ENCODE data around the gene GSN.

Gene GSN

DNA sequence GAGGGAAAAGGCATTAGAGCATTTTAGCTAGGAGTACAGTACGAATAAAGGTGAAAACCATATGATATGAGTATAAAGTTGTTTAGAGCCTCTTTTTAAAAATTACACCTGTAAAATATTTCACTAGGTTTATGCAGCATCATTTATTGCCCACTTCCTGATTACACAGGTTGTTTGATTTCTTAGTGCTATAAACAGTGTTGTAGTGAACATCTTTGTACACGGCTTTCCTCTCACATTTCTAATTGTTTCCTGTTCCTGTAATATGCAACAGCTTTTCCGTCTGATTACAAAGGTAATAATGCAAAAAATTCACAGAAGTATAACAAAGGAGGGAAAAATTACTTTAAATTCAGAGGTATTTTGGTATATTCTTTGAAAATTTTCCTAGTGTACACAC lies 89.0 kb downstream of the GSN start:
- no peak for DNase-seq

- no peak for DNase-seq
Measured at GRCh38 chr9:121358751-121359150, 90.8 kb downstream of the GSN start.

DNA sequence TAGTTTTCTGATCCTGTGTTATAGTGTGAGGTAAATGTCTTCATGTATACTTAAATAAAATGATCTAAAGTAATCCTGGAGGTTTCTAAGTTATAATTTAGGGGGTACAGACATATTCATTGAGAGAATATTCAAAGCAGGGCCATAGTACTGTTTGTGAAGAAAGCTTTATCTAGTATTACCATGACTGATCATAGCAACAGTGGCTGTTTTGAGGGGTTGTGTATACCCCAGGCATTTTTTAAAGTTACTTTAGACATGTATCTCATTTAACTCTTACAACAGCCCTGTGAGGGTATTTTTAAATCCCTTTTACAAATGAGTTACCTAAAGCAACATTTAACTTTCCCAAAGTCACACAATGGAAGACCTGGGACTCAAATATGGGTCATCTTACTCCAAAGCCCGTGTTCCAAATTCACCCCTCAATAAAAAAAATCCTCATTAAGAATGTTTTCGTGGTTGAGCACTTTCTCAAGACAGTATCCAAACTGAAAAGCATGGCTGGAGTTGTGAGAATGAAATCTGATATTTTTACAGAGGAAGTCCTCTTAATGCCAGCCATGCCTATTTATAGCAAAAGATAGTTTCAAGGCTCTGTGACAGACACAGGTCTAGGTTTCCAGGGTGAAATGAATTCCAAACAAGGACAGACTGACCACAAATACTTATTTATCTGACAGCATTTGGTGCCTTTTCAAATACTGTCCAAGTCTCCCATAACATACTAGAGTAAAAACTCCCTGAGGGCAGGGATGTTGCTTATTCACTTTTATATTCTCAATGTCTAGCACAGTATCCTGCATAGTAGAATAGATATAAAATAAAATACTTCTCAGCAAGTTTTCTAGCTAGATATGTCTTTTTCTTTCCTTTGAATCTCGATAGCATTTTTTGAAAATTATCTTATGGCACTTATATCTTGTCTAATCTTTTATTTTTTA lies 91.7 kb downstream of the GSN start:
- DNase-seq, result no peak

DNA sequence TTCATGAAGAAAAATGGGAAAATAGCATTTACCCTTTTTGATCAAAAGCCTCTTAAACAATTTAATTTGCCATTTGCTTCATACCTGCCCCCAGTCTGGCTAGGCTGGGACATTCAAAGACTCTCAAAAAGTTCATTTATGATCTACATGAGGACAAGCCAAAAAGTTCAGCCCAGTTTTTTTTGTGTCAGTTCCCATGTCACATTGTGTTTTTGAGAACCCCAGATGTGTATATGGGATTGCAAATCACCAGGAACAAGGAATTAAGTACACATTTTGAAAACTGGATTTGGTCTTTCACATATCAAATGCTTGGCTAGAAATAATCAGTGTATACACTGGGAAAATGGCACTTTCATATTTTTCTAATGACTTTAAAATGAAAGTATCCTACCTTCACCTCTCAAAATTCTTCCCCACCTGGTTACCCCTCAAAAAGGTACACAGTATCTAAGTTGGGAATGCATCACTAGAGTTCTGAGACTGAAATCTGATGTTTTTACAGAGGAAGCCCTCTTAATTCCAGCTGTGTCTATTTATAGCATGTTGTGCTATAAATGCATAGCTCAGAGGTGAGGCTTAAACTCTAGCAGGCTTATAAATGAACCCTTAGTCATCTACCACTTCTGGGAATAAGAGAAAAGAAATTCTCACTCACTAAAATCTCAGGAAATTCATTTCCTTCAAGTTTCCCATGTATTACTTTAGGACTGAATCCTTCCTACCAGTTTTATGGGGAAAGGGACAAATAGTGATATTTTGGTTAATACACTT lies 92.8 kb downstream of the GSN start:
- no peak for DNase-seq

DNA sequence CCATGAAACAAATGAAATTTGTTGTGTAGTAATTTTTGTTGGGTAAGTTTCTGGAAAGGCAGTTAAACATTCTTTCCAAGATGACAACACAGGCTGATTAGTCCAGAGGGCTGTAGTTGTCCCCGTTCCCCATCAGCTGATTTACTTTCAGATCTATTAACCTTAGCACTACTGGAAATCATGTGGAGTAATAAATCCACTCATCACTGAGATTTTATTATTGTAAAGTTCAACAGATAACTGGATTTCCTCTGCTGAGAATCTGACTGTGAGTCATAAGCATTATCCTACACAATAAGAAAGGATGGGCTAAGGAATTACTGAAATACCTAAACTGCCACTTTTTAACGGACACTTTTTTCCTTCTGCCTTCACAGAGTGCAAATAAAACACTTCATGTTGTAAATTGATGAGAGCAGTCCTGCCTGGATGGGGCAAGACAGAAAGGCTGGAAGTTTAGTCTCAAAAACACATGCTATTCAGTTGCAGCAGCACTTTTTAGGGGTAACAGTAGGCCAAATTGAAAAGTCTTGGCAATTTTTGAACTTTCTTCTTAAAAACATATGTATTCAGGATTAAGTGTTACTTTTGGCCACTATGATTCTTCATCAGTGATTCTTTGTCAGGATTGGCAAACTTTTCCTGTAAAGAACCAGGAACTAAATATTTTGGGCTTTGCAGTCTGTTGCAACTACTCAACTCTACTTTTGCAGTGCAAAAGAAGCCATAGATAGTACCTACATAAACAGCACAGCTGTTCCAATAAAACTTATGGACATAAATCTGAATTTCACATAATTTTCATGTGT lies 95.1 kb downstream of the GSN start:
- no peak for DNase-seq

DNA sequence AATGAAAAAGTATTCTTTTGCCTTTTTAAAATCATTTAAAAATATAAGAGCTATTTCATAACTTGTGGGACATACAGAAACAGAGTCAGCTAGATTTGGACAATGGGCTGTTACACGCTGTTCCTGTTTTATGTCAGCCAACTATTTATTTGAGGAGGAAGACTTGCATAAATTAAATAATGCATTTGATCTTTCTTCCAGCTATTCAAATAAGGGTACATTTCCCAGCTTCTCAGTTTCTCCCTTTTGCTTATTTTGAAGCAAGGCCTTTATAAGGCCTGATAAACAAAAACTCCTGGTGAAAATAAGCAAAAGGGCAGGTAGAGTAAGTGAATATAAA lies 95.6 kb downstream of the GSN start:
- no peak for DNase-seq

- DNase-seq, result no peak
Measured at GRCh38 chr9:121364077-121364476, 96.1 kb downstream of the GSN start.

GRCh38 chr9:121364886-121365285 lies 96.9 kb downstream of the GSN start:
- no peak for DNase-seq

- no peak for DNase-seq
Measured at GRCh38 chr9:121365564-121365963, 97.6 kb downstream of the GSN start.

GRCh38 chr9:121366611-121367192 lies 98.7 kb downstream of the GSN start:
- DNase-seq, result no peak

DNA sequence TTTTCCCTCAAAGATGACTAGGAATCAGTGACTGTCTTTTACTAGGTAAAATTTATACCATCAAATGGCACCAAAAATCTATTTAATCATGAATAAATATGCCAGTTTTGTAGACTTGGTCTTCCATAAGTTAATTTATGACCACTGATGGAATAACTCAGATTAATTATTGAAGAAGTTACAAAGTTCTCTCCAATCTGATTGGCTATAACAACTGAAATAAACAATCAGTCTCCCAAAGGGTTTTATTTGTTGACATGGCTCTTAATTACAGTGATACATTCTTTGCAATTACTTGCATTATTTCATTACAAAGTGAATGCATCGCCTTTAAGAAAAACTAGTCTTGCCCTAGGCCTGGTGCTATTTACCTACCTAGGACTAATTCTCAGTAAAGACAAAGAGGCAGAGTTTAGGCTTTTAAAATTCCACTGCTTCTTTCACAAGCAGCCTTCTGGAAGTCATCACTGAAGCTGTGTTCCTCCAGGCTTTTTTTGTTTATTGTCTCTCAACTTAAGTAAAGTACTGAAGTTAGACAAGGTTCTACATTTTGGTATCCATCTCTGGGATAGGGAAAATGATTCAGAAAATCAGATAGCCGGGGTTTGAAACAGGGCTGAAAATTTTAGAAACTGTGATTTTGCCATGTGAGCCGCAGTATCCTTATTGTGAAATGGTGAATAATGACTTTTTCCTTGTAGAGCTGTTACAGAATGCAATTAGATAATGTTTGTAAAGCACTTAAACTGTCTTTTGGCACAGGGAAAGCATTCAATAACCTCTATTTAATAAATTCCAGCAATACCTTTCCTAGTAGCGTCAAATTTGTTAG lies 99.6 kb downstream of the GSN start:
- DNase-seq, result peak in 1 of 3 experiments; percentile 36

DNA sequence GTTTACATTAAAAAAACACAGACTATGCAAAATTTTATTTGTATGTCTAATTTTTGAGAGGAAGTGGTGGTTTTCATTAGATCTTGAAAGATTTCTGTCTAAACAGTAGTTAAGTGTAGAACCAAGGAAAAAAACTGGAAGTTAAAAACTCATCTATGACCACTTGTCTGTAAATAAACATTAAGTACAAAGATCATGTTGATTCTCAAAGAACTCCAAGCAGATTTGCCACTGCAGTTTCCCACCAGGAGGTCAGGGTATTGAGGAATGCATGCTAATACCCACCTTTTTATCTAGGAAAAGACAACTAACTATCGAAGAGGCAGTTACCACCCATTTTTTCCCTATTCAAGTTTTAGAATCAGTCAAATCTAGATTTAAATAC lies 100.2 kb downstream of the GSN start:
- DNase-seq, result no peak

GRCh38 chr9:121368745-121369144 lies 100.8 kb downstream of the GSN start:
- no peak for DNase-seq

DNA sequence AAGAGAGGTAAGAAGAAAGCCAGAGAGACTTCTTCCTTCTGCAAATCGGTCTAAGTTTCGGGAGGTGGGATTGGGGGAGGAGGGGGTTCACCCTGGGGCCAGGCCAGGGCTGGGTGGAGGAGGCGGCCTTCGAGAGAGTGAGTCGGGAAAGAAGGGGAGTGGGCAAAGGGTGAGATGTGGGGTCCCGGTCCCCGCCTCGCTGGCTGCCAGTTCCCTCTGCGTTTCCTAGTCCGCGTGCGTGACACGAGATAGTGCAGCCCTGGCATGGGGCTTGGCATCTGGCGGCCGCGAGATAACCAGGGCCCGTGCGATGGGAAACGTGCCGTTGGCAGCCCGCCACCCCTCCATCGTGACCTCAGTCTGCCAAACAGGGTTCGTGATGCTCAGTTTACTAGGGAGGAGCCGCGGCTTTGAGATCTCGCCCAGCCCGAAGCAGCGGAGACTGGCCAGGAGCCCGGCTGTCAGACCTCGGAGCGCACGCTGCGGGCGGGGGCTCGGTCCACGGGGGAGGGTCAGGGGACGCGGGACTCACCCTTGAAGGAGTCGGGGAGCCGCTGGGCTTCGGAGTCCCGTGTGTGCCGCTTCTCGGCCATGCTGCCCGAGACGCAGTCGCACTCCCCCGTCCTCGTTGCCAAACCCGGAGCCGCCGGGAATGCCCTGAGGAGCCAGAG lies 101.8 kb downstream of the GSN start, which contains the start of gene STOM:
TSS of gene STOM (minus strand) at position 656 of the 671 bp plus-strand sequence. CDS start at position 593, 63 bp downstream.
- DNase-seq, result peak in 2 of 3 experiments; percentile 77 to 78

DNA sequence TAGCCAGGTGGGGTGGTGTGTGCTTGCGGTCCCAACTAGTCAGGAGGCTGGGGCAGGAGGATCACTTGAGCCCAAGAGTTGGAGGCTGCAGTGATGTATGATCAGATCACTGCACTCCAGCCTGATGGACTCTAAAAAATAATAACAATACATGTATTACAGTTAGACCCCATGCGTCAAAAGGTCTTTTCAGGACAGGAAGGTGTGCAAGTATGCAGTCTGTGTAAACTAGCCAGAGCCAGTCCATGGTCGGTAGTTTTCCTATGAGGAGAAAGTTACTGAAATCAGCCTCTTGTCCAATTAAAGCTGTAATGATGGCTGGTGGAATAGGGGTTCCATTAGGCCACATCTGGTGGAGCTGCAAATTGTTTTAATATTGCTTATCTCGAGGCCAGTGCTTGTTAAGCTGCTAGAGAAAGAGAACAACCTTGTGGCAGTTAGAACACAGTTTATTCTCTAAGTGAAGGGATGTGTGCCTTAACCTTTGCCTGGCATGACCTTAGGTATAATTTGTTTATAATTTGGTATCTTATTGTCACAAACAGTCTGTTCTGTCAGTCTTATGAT lies 103.6 kb downstream of the GSN start:
- no peak for DNase-seq

DNA sequence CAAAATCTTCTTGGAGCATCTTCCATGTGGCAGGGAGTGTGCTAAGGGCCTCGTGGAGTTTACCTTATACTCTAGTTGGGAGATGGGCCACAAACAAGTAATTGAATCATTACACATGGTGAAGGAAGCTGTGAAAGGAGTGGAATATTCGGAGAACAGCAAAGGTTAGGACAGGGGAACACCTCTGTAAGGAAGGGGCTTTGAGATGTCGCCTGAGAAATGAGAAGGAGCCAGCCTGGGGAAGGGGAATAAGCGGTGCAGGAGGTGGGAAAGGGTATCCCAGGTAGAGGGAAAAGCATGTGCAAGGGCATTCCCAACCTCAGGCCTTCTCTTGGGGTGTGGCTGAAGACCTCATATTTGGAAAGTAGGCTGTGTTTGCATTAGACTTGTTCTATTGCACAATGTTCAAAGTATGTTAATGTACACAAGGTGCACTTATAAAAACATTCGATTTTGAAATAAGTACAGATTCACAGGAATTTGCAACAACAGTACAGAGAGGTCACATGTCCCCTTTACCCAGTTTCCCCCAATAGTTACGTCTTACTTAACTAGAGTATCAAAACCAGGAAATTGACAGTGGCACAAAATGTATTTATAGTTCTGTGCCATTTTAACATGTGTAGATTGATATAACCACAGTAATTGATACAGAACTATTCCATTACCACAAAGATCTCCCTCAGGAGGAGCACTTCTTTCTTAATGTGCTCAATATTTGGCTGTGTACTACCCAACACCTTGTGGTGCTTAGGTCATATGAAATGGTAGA lies 104.5 kb downstream of the GSN start:
- DNase-seq, result no peak

DNA sequence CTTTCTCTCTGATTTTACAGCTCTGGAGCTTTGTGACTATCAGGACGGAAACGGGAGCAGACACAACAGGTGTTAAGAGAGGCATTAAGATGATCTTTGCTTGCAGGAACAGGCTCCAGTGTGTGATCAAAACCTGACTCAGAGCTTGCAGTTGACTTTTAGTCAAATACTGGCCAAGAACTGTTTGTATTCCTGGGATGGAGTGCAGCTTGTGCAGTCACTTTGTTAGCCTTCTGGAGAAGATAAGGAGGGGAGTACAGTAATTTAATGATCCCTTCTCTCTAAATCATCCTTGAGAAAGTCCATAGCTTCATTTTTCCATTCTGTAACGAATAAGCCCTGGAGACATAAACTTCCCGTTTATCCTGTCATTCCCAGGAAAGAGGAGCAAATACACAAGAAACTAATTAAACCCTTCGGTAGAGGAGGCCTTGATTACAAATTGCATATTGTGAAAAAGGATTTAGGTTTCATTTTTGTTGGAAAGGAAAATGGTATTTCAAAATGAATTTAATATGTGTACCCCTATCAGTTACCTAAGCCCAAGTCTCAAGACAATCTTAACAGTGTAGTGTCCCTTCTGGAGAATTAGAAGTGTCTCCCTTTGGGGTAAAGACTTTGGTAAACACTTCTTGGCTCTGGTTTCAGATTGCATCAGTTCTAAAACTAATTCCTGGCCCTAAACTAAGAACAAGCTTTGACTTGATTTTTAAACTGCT lies 105.2 kb downstream of the GSN start:
- DNase-seq, result no peak

DNA sequence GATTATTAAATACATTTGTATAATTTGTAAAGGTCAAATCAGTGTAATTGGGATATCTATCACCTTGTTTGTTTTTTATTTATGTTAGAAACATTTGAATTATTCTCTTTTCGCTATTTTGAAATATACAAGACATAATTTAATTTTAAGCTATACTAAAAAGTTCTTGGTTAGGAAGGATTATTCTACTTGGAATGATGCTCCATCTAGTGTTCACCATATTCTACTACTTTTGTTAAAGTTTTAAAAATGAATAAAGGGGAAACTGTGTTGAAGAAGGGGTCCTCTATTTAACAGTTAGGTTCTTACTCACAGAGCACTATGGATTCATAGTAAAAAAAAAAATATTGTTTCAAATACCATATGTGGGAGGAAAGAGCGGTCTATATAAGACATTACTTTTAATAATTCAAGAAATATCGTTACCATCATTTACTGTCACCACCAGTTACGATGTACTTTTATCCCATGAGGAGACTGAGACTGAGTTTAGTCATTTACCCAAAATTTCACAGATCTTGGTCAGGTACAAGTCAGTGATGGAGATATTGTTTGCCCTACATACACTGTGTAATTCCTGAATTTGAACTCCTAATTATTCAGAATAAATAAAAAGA lies 108.4 kb downstream of the GSN start:
- DNase-seq, result no peak

DNA sequence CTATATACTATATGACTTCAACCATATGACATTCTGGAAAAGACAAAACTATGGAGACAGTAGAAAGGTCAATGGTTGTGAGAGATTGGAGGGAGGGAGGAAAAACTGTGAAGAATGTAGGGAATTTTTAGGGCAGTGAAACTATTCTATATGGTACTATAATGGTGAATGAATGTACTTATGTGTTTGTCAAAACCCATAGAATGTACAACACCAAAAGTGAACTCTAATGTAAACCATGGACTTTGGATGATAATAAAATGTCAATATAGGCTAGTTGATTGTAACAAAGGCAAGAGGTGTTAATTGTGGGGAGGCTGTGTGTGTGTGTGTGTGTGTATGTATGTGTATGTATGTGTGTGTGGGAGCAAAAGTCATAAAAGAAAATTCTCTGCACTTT lies 112.9 kb downstream of the GSN start:
- DNase-seq, result no peak
